Measurements from ENCODE around the gene OCIAD1.

DNA sequence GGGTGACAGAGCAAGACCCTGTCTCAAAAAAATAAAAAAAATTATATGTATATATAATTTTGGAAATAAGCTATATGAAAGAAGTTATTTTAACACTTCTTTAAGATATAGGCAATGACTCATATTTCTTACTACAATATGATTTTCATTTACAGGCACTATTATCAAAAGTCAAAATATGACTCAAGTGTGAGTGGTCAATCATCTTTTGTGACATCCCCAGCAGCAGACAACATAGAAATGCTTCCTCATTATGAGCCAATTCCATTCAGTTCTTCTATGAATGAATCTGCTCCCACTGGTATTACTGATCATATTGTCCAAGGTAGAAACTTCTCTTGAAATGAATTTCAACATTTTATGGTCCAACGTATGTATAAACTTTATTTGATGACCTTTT is 20.8 kb downstream of the OCIAD1 start:
- TF ChIP-seq, protein P1, sequence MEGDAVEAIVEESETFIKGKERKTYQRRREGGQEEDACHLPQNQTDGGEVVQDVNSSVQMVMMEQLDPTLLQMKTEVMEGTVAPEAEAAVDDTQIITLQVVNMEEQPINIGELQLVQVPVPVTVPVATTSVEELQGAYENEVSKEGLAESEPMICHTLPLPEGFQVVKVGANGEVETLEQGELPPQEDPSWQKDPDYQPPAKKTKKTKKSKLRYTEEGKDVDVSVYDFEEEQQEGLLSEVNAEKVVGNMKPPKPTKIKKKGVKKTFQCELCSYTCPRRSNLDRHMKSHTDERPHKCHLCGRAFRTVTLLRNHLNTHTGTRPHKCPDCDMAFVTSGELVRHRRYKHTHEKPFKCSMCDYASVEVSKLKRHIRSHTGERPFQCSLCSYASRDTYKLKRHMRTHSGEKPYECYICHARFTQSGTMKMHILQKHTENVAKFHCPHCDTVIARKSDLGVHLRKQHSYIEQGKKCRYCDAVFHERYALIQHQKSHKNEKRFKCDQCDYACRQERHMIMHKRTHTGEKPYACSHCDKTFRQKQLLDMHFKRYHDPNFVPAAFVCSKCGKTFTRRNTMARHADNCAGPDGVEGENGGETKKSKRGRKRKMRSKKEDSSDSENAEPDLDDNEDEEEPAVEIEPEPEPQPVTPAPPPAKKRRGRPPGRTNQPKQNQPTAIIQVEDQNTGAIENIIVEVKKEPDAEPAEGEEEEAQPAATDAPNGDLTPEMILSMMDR (IDR thresholded peaks at IDR 0.05; ENCODE audit: low read depth, low read length, missing input control) = no peak
- TF ChIP-seq ZBTB33 (IDR thresholded peaks at IDR 0.05) (no peak), RAD21 (IDR thresholded peaks at IDR 0.05) (no peak), YY1 (IDR thresholded peaks at IDR 0.05) (no peak), SP1 (IDR thresholded peaks at IDR 0.05) (no peak), TAF1 (conservative IDR thresholded peaks at IDR 0.05) (no peak), RXRA (IDR thresholded peaks at IDR 0.05) (no peak), JUND (IDR thresholded peaks at IDR 0.05) (no peak)
- TF ChIP-seq, protein P2, sequence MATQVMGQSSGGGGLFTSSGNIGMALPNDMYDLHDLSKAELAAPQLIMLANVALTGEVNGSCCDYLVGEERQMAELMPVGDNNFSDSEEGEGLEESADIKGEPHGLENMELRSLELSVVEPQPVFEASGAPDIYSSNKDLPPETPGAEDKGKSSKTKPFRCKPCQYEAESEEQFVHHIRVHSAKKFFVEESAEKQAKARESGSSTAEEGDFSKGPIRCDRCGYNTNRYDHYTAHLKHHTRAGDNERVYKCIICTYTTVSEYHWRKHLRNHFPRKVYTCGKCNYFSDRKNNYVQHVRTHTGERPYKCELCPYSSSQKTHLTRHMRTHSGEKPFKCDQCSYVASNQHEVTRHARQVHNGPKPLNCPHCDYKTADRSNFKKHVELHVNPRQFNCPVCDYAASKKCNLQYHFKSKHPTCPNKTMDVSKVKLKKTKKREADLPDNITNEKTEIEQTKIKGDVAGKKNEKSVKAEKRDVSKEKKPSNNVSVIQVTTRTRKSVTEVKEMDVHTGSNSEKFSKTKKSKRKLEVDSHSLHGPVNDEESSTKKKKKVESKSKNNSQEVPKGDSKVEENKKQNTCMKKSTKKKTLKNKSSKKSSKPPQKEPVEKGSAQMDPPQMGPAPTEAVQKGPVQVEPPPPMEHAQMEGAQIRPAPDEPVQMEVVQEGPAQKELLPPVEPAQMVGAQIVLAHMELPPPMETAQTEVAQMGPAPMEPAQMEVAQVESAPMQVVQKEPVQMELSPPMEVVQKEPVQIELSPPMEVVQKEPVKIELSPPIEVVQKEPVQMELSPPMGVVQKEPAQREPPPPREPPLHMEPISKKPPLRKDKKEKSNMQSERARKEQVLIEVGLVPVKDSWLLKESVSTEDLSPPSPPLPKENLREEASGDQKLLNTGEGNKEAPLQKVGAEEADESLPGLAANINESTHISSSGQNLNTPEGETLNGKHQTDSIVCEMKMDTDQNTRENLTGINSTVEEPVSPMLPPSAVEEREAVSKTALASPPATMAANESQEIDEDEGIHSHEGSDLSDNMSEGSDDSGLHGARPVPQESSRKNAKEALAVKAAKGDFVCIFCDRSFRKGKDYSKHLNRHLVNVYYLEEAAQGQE (IDR thresholded peaks at IDR 0.05) = no peak
- TF ChIP-seq, protein P3, sequence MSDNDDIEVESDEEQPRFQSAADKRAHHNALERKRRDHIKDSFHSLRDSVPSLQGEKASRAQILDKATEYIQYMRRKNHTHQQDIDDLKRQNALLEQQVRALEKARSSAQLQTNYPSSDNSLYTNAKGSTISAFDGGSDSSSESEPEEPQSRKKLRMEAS (IDR thresholded peaks at IDR 0.05) = no peak

All from liver (tissue), 3 donors.